PFSK-1 (cell line): ENCODE measurements around the gene PRRG1.

Experiments
- FOXP2 ChIP-seq: optimal IDR thresholded peaks from 2 replicates; pipeline ENCODE3; 2011; ENCODE audit warnings: borderline replicate concordance, control low read depth, inconsistent platforms; ENCODE audit not compliant: insufficient read depth; ENCODE audit errors: extremely low read length, extremely low read depth
- POLR2AphosphoS5 ChIP-seq: IDR thresholded peaks from 2 replicates; pipeline ENCODE4 v1.6.1; 2012; ENCODE audit warnings: low read depth, mild to moderate bottlenecking, control low read depth, low read length, moderate library complexity
- REST ChIP-seq, 2 experiments: IDR thresholded peaks; 2 replicates each; pipeline versions ENCODE4 v1.6.1 to v1.8.0; 2011 to 2012; ENCODE audit warnings: low read depth in 2 of 2, low read length in 2 of 2, control low read depth in 1 of 2, inconsistent platforms in 1 of 2, mild to moderate bottlenecking in 1 of 2, moderate library complexity in 1 of 2; ENCODE audit not compliant: insufficient read depth in 1 of 2
- SIN3A ChIP-seq: IDR thresholded peaks from 2 replicates; pipeline ENCODE4 v1.6.1; 2012; ENCODE audit warnings: mild to moderate bottlenecking, low read length, moderate library complexity, borderline replicate concordance; ENCODE audit not compliant: insufficient read depth
- TAF1 ChIP-seq: IDR thresholded peaks from 2 replicates; pipeline ENCODE4 v1.6.1; 2012; ENCODE audit warnings: low read length, control low read depth, borderline replicate concordance; ENCODE audit not compliant: insufficient read depth

PRRG1 gene

GRCh38 chrX:37455381-37455780, 106.2 kb downstream of the PRRG1 start:
- TF ChIP-seq REST (IDR thresholded peaks at IDR 0.05; ENCODE audit: insufficient read depth in 1 of 2, low read depth in 2 of 2, low read length in 2 of 2) (no peak), SIN3A (no peak), TAF1 (no peak), POLR2AphosphoS5 (no peak), FOXP2 (no peak)

- TF ChIP-seq POLR2AphosphoS5, result no peak
- no peak for TF ChIP-seq SIN3A
Measured at GRCh38 chrX:37462346-37462745, 113.2 kb downstream of the PRRG1 start.

GRCh38 chrX:37468124-37468739, 119.1 kb downstream of the PRRG1 start:
- TF ChIP-seq TAF1 (no peak), FOXP2 (no peak)

- no peak for TF ChIP-seq SIN3A
Measured at GRCh38 chrX:37470711-37471110, 121.5 kb downstream of the PRRG1 start.

GRCh38 chrX:37472836-37473235, 123.7 kb downstream of the PRRG1 start:
- TF ChIP-seq POLR2AphosphoS5, result no peak
- no peak for TF ChIP-seq SIN3A
- no peak for TF ChIP-seq FOXP2
- TF ChIP-seq TAF1, result no peak
- no peak for TF ChIP-seq REST (IDR thresholded peaks at IDR 0.05; ENCODE audit: insufficient read depth in 1 of 2, low read depth in 2 of 2, low read length in 2 of 2)

GRCh38 chrX:37474478-37474877, 125.3 kb downstream of the PRRG1 start:
- TF ChIP-seq TAF1, result no peak
- no peak for TF ChIP-seq FOXP2
- no peak for TF ChIP-seq POLR2AphosphoS5
- no peak for TF ChIP-seq SIN3A
- TF ChIP-seq REST (IDR thresholded peaks at IDR 0.05; ENCODE audit: insufficient read depth in 1 of 2, low read depth in 2 of 2, low read length in 2 of 2), result no peak

GRCh38 chrX:37476571-37477170, 127.5 kb downstream of the PRRG1 start:
- TF ChIP-seq FOXP2, result no peak
- no peak for TF ChIP-seq TAF1
- TF ChIP-seq REST (IDR thresholded peaks at IDR 0.05; ENCODE audit: insufficient read depth in 1 of 2, low read depth in 2 of 2, low read length in 2 of 2), result no peak
- TF ChIP-seq SIN3A, result no peak
- no peak for TF ChIP-seq POLR2AphosphoS5
